GM21528 (cell line): Measurements from ENCODE around the gene COA1.
"Not testable (repeated sequence)": the region's sequence is repeated elsewhere in the genome, so short reads cannot be mapped to it uniquely, and the experiment has no call there.

Experiments used
- ATAC-seq: cut with Tn5 transposase; IDR thresholded peaks from one replicate; pipeline ENCODE4 v1.9.1; 2021; ENCODE audit warnings: mild to moderate bottlenecking, moderate library complexity; ENCODE audit not compliant: unreplicated experiment, low FRiP score

COA1 gene

GRCh38 chr7:43637114-43637806 is 92.1 kb downstream of the COA1 start:
- no peak for ATAC-seq

GRCh38 chr7:43636093-43636492 is 93.2 kb downstream of the COA1 start:
- ATAC-seq = no peak

- ATAC-seq = no peak
Observed at GRCh38 chr7:43634384-43634783, 94.9 kb downstream of the COA1 start.

GRCh38 chr7:43632746-43633145 is 96.6 kb downstream of the COA1 start:
- ATAC-seq = no peak

- ATAC-seq = no peak
Observed at GRCh38 chr7:43631559-43631958, 97.8 kb downstream of the COA1 start.

GRCh38 chr7:43630482-43630881 is 98.8 kb downstream of the COA1 start:
- no peak for ATAC-seq

- ATAC-seq = no peak
Observed at GRCh38 chr7:43629857-43630256, 99.5 kb downstream of the COA1 start.

- ATAC-seq = no peak
Observed at GRCh38 chr7:43628431-43628830, 100.9 kb downstream of the COA1 start.

- ATAC-seq = not testable (repeated sequence)
Observed at GRCh38 chr7:43627798-43628197, 101.5 kb downstream of the COA1 start.

- ATAC-seq = no peak
Observed at GRCh38 chr7:43626695-43627094, 102.6 kb downstream of the COA1 start.

GRCh38 chr7:43625980-43626379 is 103.3 kb downstream of the COA1 start:
- ATAC-seq = no peak

- ATAC-seq = no peak
Observed at GRCh38 chr7:43625453-43625852, 103.9 kb downstream of the COA1 start.

GRCh38 chr7:43624156-43624555 is 105.2 kb downstream of the COA1 start:
- no peak for ATAC-seq

- no peak for ATAC-seq
Observed at GRCh38 chr7:43621729-43622448, 107.4 kb downstream of the COA1 start.

- ATAC-seq = no peak
Observed at GRCh38 chr7:43619213-43620012, 109.9 kb downstream of the COA1 start.

GRCh38 chr7:43618073-43618472 is 111.2 kb downstream of the COA1 start:
- no peak for ATAC-seq

GRCh38 chr7:43616977-43617376 is 112.3 kb downstream of the COA1 start:
- no peak for ATAC-seq

- ATAC-seq = no peak
Observed at GRCh38 chr7:43615558-43616145, 113.7 kb downstream of the COA1 start.

- peak; percentile 56 for ATAC-seq
Observed at GRCh38 chr7:43612599-43613589, 116.4 kb downstream of the COA1 start.

GRCh38 chr7:43612128-43612527 is 117.2 kb downstream of the COA1 start:
- ATAC-seq = no peak
